ENCODE data around the gene SLC7A5.

GRCh38 chr16:87842209-87842869, 27.0 kb downstream of the SLC7A5 start:
- no peak for TF ChIP-seq CTCF (conservative IDR thresholded peaks at IDR 0.05)
- TF ChIP-seq ZFX (IDR thresholded peaks at IDR 0.05), result no peak

Data from C4-2B (cell line).